ENCODE data around the gene KRTAP5-7. TPM values are rescaled to one million over a fixed set of nuclear protein-coding genes. Genes with fewer than 3 reads are reported as not detected.
"Not testable (repeated sequence)": the region's sequence is repeated elsewhere in the genome, so short reads cannot be mapped to it uniquely, and the experiment has no call there.

Gene KRTAP5-7
- polyA plus RNA-seq, 1 of the 3 experiments (the other 2 are of a cell fraction), result 0.07 TPM

DNA sequence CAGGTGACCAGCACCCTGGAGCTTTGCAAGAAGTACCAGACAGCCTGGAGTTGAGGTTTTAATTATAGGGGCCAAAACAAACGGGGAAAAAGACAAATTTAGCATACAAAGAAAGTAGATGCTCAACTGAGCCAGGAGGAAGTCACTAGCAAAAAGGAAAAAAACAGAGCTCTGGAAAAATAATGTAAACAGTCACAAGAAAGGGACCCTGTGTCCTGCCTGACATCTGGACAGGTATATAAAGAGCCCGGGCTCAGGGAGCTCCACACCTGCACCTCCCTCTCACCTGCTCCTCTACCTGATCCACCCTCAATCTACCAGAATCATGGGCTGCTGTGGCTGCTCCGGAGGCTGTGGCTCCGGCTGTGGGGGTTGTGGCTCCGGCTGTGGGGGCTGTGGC, 38.2 kb downstream of the KRTAP5-7 start, which contains the start of gene KRTAP5-10:
Gene KRTAP5-10 (plus strand): TSS at position 301 of the 400 bp plus-strand sequence. CDS start 25 bp downstream, at position 326.
- ChIA-PET CTCF (interaction anchor here (1.1 to 4.6 kb wide), 2 partner anchors 15 to 145 kb away, joined by 3 to 35 read pairs; no protein-coding TSS in a partner anchor), POLR2A (no interaction called here)
- H3K4me1 ChIP-seq (ENCODE audit: control insufficient read depth in 1 of 2, insufficient read depth in 2 of 2, low read depth in 1 of 2, low read length in 1 of 2), result peaks cover 0 to 15% of the 10 kb centered on the region in 2 experiments; a peak in 1 of 4 replicates
- no peaks in the 10 kb centered on the region for H3K27me3 ChIP-seq (ENCODE audit: insufficient read depth)
- H3K79me2 ChIP-seq (ENCODE audit: insufficient read depth), result no peaks in the 10 kb centered on the region
- no peaks in the 10 kb centered on the region for H3K36me3 ChIP-seq (replicated peaks in 1 of 2; ENCODE audit: control insufficient read depth in 1 of 2, insufficient read depth in 2 of 2, low read length in 1 of 2)
- no peak within 1 kb of the TSS for H3K4me3 ChIP-seq (ENCODE audit: low read depth in 2 of 2, low read length in 1 of 2)
- TF ChIP-seq SMC3 (IDR thresholded peaks at IDR 0.05; ENCODE audit: low read depth, low read length), result no peak
- no peak for TF ChIP-seq MEF2A (IDR thresholded peaks at IDR 0.05; ENCODE audit: borderline replicate concordance, low read depth)
- TF ChIP-seq GABPA (IDR thresholded peaks at IDR 0.05; ENCODE audit: low read depth), result no peak
- H4K20me1 ChIP-seq (ENCODE audit: insufficient read depth), result no peaks in the 10 kb centered on the region
- DNase-seq, result no peak
- no peak within 1 kb of the TSS for H3K27ac ChIP-seq (ENCODE audit: low read depth in 2 of 2, low read length in 1 of 2)
- H2AFZ ChIP-seq (ENCODE audit: low read depth), result no peak within 1 kb of the TSS
- H3F3A ChIP-seq (replicated peaks; ENCODE audit: insufficient read depth), result no peaks in the 10 kb centered on the region
- WGBS (ENCODE audit: low lambda C conversion rate), result 24% methylated on average over 4 of the region's 5 CpGs
- H3K9ac ChIP-seq, result no peak within 1 kb of the TSS
- H3K4me2 ChIP-seq, result no peak within 1 kb of the TSS
- H3K9me3 ChIP-seq, result no peaks in the 10 kb centered on the region
- H3K9me2 ChIP-seq, result no peaks in the 10 kb centered on the region

- POLR2A ChIA-PET, result no interaction called here
- CTCF ChIA-PET, result interaction anchor here (1.8 to 4.6 kb wide), 2 partner anchors 15 to 479 kb away, joined by 3 to 35 read pairs; no protein-coding TSS in a partner anchor
- no peaks in the 10 kb centered on the region for H3K79me2 ChIP-seq (ENCODE audit: insufficient read depth)
- H3K27me3 ChIP-seq (ENCODE audit: insufficient read depth), result no peaks in the 10 kb centered on the region
- no peak overlapping the region for H2AFZ ChIP-seq (ENCODE audit: low read depth)
- no peaks in the 10 kb centered on the region for H3K9me2 ChIP-seq
- H3K9me3 ChIP-seq, result no peaks in the 10 kb centered on the region
- H3K36me3 ChIP-seq (replicated peaks in 1 of 2; ENCODE audit: control insufficient read depth in 1 of 2, insufficient read depth in 2 of 2, low read length in 1 of 2), result no peaks in the 10 kb centered on the region
- no peak for DNase-seq
- H3K4me3 ChIP-seq (ENCODE audit: low read depth in 2 of 2, low read length in 1 of 2), result no peak overlapping the region
- H4K20me1 ChIP-seq (ENCODE audit: insufficient read depth), result no peaks in the 10 kb centered on the region
- peaks cover 0 to 15% of the 10 kb centered on the region in 2 experiments; a peak in 1 of 4 replicates for H3K4me1 ChIP-seq (ENCODE audit: control insufficient read depth in 1 of 2, insufficient read depth in 2 of 2, low read depth in 1 of 2, low read length in 1 of 2)
- H3K27ac ChIP-seq (ENCODE audit: low read depth in 2 of 2, low read length in 1 of 2), result no peak overlapping the region
- no peak overlapping the region for H3K9ac ChIP-seq
- no peak for TF ChIP-seq USF1 (IDR thresholded peaks at IDR 0.05; ENCODE audit: borderline replicate concordance, low read depth)
- TF ChIP-seq NFIC (IDR thresholded peaks at IDR 0.05; ENCODE audit: borderline replicate concordance), result no peak
- no peak overlapping the region for H3K4me2 ChIP-seq
- H3F3A ChIP-seq (replicated peaks; ENCODE audit: insufficient read depth), result no peaks in the 10 kb centered on the region
- WGBS (ENCODE audit: low lambda C conversion rate), result 63% methylated on average over 8 of the region's 10 CpGs
Observed at GRCh38 chr11:71566081-71566620, 39.1 kb downstream of the KRTAP5-7 start.

DNA sequence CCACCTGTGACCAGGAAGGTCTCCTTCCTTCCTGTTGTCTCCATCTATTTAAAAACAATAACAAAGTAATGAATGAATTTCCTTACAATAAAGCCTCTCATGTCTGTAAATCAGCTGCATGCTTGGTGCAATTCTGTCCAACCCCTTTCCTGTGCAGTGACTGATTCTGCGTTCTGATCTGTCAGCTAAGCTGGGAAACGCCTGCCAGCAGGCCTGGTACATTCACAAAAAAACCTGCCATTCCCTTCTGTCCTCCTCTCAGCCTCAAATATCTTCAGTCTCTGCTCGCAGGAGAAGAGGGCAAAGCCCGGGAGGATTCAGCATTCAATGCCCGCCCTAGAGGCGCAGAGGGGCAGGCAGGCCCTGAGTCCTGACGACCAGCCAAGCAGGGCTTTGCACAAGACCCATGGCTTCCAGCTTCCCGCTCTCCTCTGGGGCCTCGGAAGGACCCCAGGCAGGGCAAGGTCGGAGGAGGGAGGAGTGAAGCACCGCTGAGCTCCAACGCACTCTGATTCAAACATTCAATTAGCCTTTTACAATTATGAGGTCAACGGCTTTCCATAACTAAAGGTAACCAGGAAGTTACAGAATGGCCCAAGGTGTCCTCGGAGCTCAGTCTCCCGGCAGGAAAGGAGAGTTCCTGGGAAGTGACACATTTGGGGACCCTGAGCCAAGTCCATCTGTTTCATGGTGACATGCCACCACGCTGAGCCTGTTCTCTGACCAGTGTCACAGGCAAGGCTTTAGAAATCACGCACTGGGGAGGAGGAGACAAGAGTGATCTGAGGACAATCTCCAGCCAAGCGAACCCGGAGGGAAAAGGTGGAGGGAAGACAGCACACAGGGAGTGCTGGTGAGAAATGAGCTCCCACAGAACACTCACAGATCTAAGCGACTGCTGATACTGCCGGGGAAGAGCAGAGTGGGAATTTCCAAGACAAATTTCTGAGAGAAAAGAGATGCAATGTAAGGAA, 39.8 kb downstream of the KRTAP5-7 start:
- H3K27me3 ChIP-seq (ENCODE audit: insufficient read depth); H3K79me2 ChIP-seq (ENCODE audit: insufficient read depth); H3F3A ChIP-seq (replicated peaks; ENCODE audit: insufficient read depth); H3K36me3 ChIP-seq (replicated peaks in 1 of 2; ENCODE audit: control insufficient read depth in 1 of 2, insufficient read depth in 2 of 2, low read length in 1 of 2); H3K9ac ChIP-seq; H2AFZ ChIP-seq (ENCODE audit: low read depth); H3K9me3 ChIP-seq; H4K20me1 ChIP-seq (ENCODE audit: insufficient read depth); H3K4me2 ChIP-seq; H3K4me3 ChIP-seq (ENCODE audit: low read depth in 2 of 2, low read length in 1 of 2); DNase-seq; H3K27ac ChIP-seq (ENCODE audit: low read depth in 2 of 2, low read length in 1 of 2); H3K9me2 ChIP-seq: not testable (repeated sequence)
- WGBS (ENCODE audit: low lambda C conversion rate), result 45% methylated on average over 17 of the region's 21 CpGs
- ChIA-PET POLR2A (interaction anchor here (0.6 kb wide), 1 partner anchor 20 kb away, joined by 3 read pairs; no protein-coding TSS in a partner anchor), CTCF (interaction anchor here (1.8 to 4.6 kb wide), 3 partner anchors 14 to 479 kb away, joined by 3 to 35 read pairs (median 12); no protein-coding TSS in a partner anchor)
- peaks cover 0 to 15% of the 10 kb centered on the region in 2 experiments; a peak in 1 of 4 replicates for H3K4me1 ChIP-seq (ENCODE audit: control insufficient read depth in 1 of 2, insufficient read depth in 2 of 2, low read depth in 1 of 2, low read length in 1 of 2)

- DNase-seq, result not testable (repeated sequence)
Observed at GRCh38 chr11:71567633-71568032, 40.6 kb downstream of the KRTAP5-7 start.

More at GRCh38 chr11:71567633-71568032, 40.6 kb downstream of the KRTAP5-7 start:
- H3K79me2 ChIP-seq (ENCODE audit: insufficient read depth); H3K4me2 ChIP-seq; H4K20me1 ChIP-seq (ENCODE audit: insufficient read depth); H3K27me3 ChIP-seq (ENCODE audit: insufficient read depth); H3K9ac ChIP-seq; H3K9me2 ChIP-seq; H3K9me3 ChIP-seq; H3K27ac ChIP-seq (ENCODE audit: low read depth in 2 of 2, low read length in 1 of 2); H3K4me3 ChIP-seq (ENCODE audit: low read depth in 2 of 2, low read length in 1 of 2); H3F3A ChIP-seq (replicated peaks; ENCODE audit: insufficient read depth); POLR2A ChIA-PET; H3K36me3 ChIP-seq (replicated peaks in 1 of 2; ENCODE audit: control insufficient read depth in 1 of 2, insufficient read depth in 2 of 2, low read length in 1 of 2); H2AFZ ChIP-seq (ENCODE audit: low read depth): not testable (repeated sequence)
- CTCF ChIA-PET, result interaction anchor here (0.8 to 2.3 kb wide), 3 partner anchors 13 to 753 kb away, joined by 3 to 12 read pairs (median 4); no protein-coding TSS in a partner anchor
- H3K4me1 ChIP-seq (ENCODE audit: control insufficient read depth in 1 of 2, insufficient read depth in 2 of 2, low read depth in 1 of 2, low read length in 1 of 2), result peaks cover 0 to 15% of the 10 kb centered on the region in 2 experiments; a peak in 1 of 4 replicates
- WGBS (ENCODE audit: low lambda C conversion rate), result 52% methylated on average over 7 of the region's 8 CpGs

Data from SK-N-SH (cell line).